CD4-positive, alpha-beta T cell (primary cell): ENCODE measurements around the gene PTPRCAP. TPM values are rescaled to one million over a fixed set of nuclear protein-coding genes. Genes with fewer than 3 reads are reported as not detected.

Experiments
- ATAC-seq: fragments of 200-7000 bp; cut with Tn5 transposase; one replicate; pipeline ENCODE4 v1.10.0; 2022; ENCODE audit warnings: mild to moderate bottlenecking; ENCODE audit not compliant: poor library complexity
- CTCF ChIA-PET: fragments of 350-600 bp; sonication (Branson Sonifier 250); formaldehyde crosslinking; loops from one replicate; lab custom pipeline; 2021; ENCODE audit warnings: antibody characterized with exemption, inconsistent platforms; lab: Charles Lee
- POLR2A ChIA-PET: fragments of 350-600 bp; sonication (Branson Sonifier 250); formaldehyde crosslinking; loops from one replicate; lab custom pipeline; 2021; ENCODE audit warnings: antibody characterized with exemption, inconsistent platforms; lab: Charles Lee
- DNase-seq, 14 experiments: peaks; one replicate each; pipeline ENCODE4 v3.0.0-alpha.2; 2013 to 2020; ENCODE audit warnings: mixed read lengths in 2 of 14
- H3K27ac ChIP-seq, 2 donors: one replicate each; pipeline versions ENCODE4 v1.5.1 to v1.7.0; 2013; ENCODE audit warnings: low read length in 2 of 2, low read depth in 1 of 2, mild to moderate bottlenecking in 1 of 2
- H3K27me3 ChIP-seq, 2 experiments: 1 replicate in 1 of 2; 2 replicates in 1 of 2; pipeline versions ENCODE4 v1.6.1 to v1.7.0; 2013; ENCODE audit warnings: low read length in 2 of 2, control low read depth in 1 of 2, mild to moderate bottlenecking in 1 of 2, moderate library complexity in 1 of 2; ENCODE audit not compliant: insufficient read depth in 2 of 2, control insufficient read depth in 1 of 2
- H3K36me3 ChIP-seq: one replicate; pipeline ENCODE4 v1.6.1; 2013; ENCODE audit warnings: low read length, control low read depth; ENCODE audit not compliant: insufficient read depth
- H3K4me1 ChIP-seq: one replicate; pipeline ENCODE4 v1.6.1; 2013; ENCODE audit warnings: low read length, control low read depth; ENCODE audit not compliant: insufficient read depth
- H3K4me3 ChIP-seq: one replicate; pipeline ENCODE4 v1.5.1; 2013; ENCODE audit warnings: mild to moderate bottlenecking, low read length, moderate library complexity
- H3K9me3 ChIP-seq, 2 experiments: 1 replicate in 1 of 2; 2 replicates in 1 of 2; pipeline versions ENCODE4 v1.6.1 to v1.7.0; 2013; ENCODE audit warnings: low read length in 2 of 2, mild to moderate bottlenecking in 2 of 2, control low read depth in 1 of 2, moderate library complexity in 1 of 2; ENCODE audit not compliant: control insufficient read depth in 1 of 2, insufficient read depth in 1 of 2
- H3K27ac Mint-ChIP-seq: one replicate; pipeline ENCODE4 v1.8.0; 2020; ENCODE audit warnings: mixed read lengths
- H3K27me3 Mint-ChIP-seq: one replicate; pipeline ENCODE4 v1.8.0; 2021; ENCODE audit warnings: mixed read lengths
- H3K36me3 Mint-ChIP-seq: one replicate; pipeline ENCODE4 v1.8.0; 2021; ENCODE audit warnings: low read depth, mixed read lengths
- H3K4me1 Mint-ChIP-seq: one replicate; pipeline ENCODE4 v1.8.0; 2021; ENCODE audit warnings: low read depth, mixed read lengths
- H3K4me3 Mint-ChIP-seq: one replicate; pipeline ENCODE4 v1.8.0; 2020; ENCODE audit warnings: mild to moderate bottlenecking, mixed read lengths
- H3K9me3 Mint-ChIP-seq: one replicate; pipeline ENCODE4 v1.8.0; 2020; ENCODE audit warnings: mixed read lengths
- intact Hi-C, 2 experiments: fragments of 100-400 bp; cut with DNase I in 1 of 2; cut with micrococcal nuclease in 1 of 2; formaldehyde crosslinking; loops; one replicate each; pipeline versions ENCODE4 v1.15.1 to v1.9.0; 2023 to 2025; cut with DNase I, micrococcal nuclease
- total RNA-seq, 174 experiments: library from RNA in 2 of 174; stranded (reverse) in 2 of 174; gene quantifications; one replicate each; pipeline ENCODE4 v1.2.3 and lab custom pipeline; 2021 to 2026
- TF ChIP-seq, protein P1 (sequence below): fragments of 200-600 bp; IDR thresholded peaks from one replicate; pipeline ENCODE4 v1.8.0; 2022; ENCODE audit warnings: antibody characterized with exemption, mild to moderate bottlenecking

PTPRCAP gene
- total RNA-seq, 2 experiments from 2014 or later = 129 to 134 TPM

DNA sequence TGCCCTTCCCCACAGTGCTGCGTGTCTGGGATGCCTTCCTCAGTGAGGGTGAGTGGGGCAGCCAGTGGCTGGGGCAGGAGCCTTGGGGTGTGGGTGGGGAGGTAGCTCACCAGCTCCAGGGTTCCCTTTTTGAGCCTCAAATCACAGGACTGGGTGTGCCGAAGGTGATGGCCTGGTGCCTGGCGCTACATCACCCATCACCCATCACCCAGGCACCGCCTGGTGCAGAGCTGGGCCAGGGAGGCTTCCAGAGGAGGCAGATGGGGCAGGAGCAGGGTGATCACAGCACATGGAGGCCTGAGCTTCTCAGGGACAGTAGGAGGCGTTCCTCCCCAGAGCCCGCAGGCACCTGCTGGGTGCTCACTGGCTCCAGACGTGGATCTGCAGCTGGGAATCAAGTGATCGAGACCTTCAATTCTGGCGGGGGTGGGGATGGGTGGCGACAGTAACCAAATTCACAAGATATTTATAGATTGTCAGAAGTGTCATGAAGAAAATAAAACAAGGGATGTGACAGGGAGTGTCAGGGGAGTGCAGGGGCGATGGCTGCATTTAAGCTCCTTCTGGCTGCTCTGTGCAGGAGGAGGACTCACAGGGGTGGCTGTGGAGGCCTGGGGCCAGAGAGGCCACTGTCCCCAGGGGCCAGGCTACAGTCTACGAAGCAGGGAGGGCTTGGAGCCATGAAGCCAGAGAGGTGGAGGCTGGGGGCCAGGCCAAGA lies 30.4 kb downstream of the PTPRCAP start:
- peak overlapping the region; percentile 100 for H3K4me3 ChIP-seq
- H3K36me3 Mint-ChIP-seq = peaks cover 54% of the 10 kb centered on the region
- ATAC-seq = no peak

DNA sequence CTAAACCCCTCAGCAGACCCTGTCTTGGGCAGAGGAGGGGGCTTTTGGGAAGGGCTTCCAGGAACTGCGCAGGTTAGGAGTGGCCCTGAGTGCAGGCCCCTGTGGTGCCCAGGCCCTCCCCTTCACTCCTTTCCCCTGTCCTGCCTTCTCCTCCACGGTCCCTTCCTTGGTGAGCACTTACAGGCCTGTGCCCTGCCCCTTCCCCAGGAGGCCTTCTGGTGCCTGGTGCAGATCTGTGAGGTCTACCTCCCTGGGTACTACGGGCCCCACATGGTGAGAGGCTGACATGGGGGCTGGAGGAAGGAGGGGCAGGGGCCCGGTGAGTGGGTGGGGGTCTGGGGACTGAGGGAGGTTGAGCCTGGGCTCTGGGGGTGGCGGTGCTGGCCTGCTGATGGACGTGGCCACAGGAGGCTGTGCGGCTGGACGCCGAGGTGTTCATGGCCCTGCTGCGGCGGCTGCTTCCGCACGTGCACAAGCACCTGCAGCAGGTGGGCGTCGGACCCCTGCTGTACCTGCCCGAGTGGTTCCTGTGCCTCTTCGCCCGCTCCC lies 31.0 kb downstream of the PTPRCAP start:
- Histone ChIP-seq H3K36me3 (peaks cover 48% of the 10 kb centered on the region), H3K27ac (peak overlapping the region; percentile 41 to 84), H3K4me1 (peaks cover 88% of the 10 kb centered on the region), H3K9me3 (no peaks in the 10 kb centered on the region), H3K27me3 (no peaks in the 10 kb centered on the region), H3K4me3 (peak overlapping the region; percentile 100)
- no peak for DNase-seq
- CTCF ChIA-PET = interaction anchor here (0.6 to 1.9 kb wide), 11 partner anchors 10 to 79 kb away, joined by 3 to 8 read pairs (median 4); partner anchors contain the start of genes AIP, POLD4 and RAD9A
- no peak for ATAC-seq
- TF ChIP-seq, protein P1, sequence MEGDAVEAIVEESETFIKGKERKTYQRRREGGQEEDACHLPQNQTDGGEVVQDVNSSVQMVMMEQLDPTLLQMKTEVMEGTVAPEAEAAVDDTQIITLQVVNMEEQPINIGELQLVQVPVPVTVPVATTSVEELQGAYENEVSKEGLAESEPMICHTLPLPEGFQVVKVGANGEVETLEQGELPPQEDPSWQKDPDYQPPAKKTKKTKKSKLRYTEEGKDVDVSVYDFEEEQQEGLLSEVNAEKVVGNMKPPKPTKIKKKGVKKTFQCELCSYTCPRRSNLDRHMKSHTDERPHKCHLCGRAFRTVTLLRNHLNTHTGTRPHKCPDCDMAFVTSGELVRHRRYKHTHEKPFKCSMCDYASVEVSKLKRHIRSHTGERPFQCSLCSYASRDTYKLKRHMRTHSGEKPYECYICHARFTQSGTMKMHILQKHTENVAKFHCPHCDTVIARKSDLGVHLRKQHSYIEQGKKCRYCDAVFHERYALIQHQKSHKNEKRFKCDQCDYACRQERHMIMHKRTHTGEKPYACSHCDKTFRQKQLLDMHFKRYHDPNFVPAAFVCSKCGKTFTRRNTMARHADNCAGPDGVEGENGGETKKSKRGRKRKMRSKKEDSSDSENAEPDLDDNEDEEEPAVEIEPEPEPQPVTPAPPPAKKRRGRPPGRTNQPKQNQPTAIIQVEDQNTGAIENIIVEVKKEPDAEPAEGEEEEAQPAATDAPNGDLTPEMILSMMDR = no peak
- Mint-ChIP-seq H3K4me1 (peaks cover 80% of the 10 kb centered on the region), H3K9me3 (no peaks in the 10 kb centered on the region), H3K36me3 (peaks cover 54% of the 10 kb centered on the region), H3K27me3 (no peaks in the 10 kb centered on the region), H3K27ac (peak overlapping the region; percentile 98), H3K4me3 (peak overlapping the region; percentile 88)
- POLR2A ChIA-PET = interaction anchor here (0.7 to 3.5 kb wide), 11 partner anchors 14 to 79 kb away, joined by 3 to 136 read pairs (median 9); partner anchors contain the start of genes AIP, PTPRCAP, RAD9A and RPS6KB2
- intact Hi-C loops = loop anchor here in 1 of 2 experiments (2.0 kb wide), 1 partner anchor 28 kb away; no protein-coding TSS in a partner anchor

More for the DNA sequence above, 30.4 kb downstream of the PTPRCAP start:
- H3K4me1 ChIP-seq = peaks cover 92% of the 10 kb centered on the region
- H3K4me1 Mint-ChIP-seq = peaks cover 84% of the 10 kb centered on the region
- H3K27me3 Mint-ChIP-seq = no peaks in the 10 kb centered on the region
- no peaks in the 10 kb centered on the region for H3K9me3 ChIP-seq
- no peaks in the 10 kb centered on the region for H3K27me3 ChIP-seq
- H3K36me3 ChIP-seq = peaks cover 48% of the 10 kb centered on the region
- peak overlapping the region; percentile 41 to 84 for H3K27ac ChIP-seq
- intact Hi-C loops = loop anchor here in 1 of 2 experiments (2.0 kb wide), 1 partner anchor 28 kb away; no protein-coding TSS in a partner anchor
- H3K4me3 Mint-ChIP-seq = peak overlapping the region; percentile 88
- peak in 5 of 14 experiments; percentile 41 to 73 (median 51) for DNase-seq
- H3K27ac Mint-ChIP-seq = peak overlapping the region; percentile 98
- POLR2A ChIA-PET = interaction anchor here (0.7 to 3.5 kb wide), 15 partner anchors 9 to 98 kb away, joined by 3 to 136 read pairs (median 8); partner anchors contain the start of genes AIP, CORO1B, PITPNM1 and PTPRCAP
- no peaks in the 10 kb centered on the region for H3K9me3 Mint-ChIP-seq
- TF ChIP-seq, protein P1 = no peak
- CTCF ChIA-PET = interaction anchor here (0.5 to 1.9 kb wide), 15 partner anchors 9 to 99 kb away, joined by 3 to 8 read pairs (median 4); partner anchors contain the start of genes AIP, PITPNM1, POLD4 and RAD9A

DNA sequence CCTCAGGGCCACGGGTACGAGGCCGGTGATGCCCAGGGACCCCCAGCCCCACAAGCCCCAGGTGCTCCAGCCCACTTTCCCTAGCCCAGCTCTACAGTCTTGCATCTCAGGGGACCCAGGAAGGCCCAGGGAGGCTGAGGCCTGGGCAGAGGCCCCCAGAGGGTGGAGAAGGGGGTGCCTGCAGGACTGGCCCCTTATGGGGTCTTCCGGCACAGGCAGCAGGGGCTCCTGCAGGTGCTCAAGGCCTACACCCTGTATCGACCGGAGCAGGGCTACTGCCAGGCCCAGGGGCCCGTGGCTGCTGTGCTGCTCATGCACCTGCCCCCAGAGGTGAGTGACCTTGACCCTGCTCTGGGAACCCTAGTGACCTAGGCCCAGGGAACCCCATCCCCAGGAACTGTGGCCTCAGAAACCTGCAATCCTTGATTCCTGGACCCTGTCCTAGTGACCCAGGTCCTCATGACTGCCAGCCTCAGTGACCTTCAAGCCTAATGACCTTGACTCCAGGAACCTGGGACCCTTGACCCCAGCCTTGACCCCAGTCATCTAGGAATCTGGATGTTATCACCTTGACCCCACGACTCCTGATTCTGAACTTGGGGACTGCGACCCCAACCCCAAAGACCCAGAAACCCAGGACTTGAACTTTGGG lies 31.7 kb downstream of the PTPRCAP start:
- peaks cover 73% of the 10 kb centered on the region for H3K4me1 Mint-ChIP-seq
- H3K4me3 ChIP-seq = peak overlapping the region; percentile 100
- intact Hi-C loops = loop anchor here in 1 of 2 experiments (2.0 kb wide), 2 partner anchors 15 to 29 kb away; no protein-coding TSS in a partner anchor

More for the DNA sequence above, 31.7 kb downstream of the PTPRCAP start:
- ATAC-seq = no peak
- Mint-ChIP-seq H3K27me3 (no peaks in the 10 kb centered on the region), H3K27ac (peak overlapping the region; percentile 98), H3K9me3 (no peaks in the 10 kb centered on the region), H3K4me3 (peak overlapping the region; percentile 100), H3K36me3 (peaks cover 55% of the 10 kb centered on the region)
- H3K27me3 ChIP-seq = no peaks in the 10 kb centered on the region
- H3K4me1 ChIP-seq = peaks cover 86% of the 10 kb centered on the region
- CTCF ChIA-PET = interaction anchor here (1.0 to 5.3 kb wide), 4 partner anchors 8 to 55 kb away, joined by 3 to 46 read pairs (median 4); partner anchors contain the start of gene CARNS1
- H3K36me3 ChIP-seq = peaks cover 47% of the 10 kb centered on the region
- TF ChIP-seq, protein P1 = no peak
- H3K27ac ChIP-seq = peak overlapping the region; percentile 41 to 84
- H3K9me3 ChIP-seq = no peaks in the 10 kb centered on the region
- no peak for DNase-seq
- POLR2A ChIA-PET = interaction anchor here (1.0 to 7.1 kb wide), 9 partner anchors 7 to 77 kb away, joined by 3 to 353 read pairs (median 61); partner anchors contain the start of genes AIP, CABP4, CARNS1 and POLD4
